OCI-LY7 (cell line): ENCODE measurements around the gene OSBPL7.

ENCODE experiments used
- EZH2phosphoT487 ChIP-seq: fragments of 200-600 bp; sonication (generic); IDR thresholded peaks from 2 replicates; pipeline ENCODE4 v1.6.1; 2018; ENCODE audit warnings: low read depth, borderline replicate concordance, mild to moderate bottlenecking, mixed run types, antibody characterized with exemption, low read length, moderate library complexity, mixed read lengths
- TF ChIP-seq, protein P1 (sequence below): fragments of 200-600 bp; sonication (generic); conservative IDR thresholded peaks from 2 replicates; pipeline ENCODE4 v1.5.1; 2014; ENCODE audit warnings: mild to moderate bottlenecking, antibody characterized with exemption, low read length, moderate library complexity, mixed read lengths

GRCh38 chr17:47866941-47867340 lies 45.3 kb upstream of the OSBPL7 start:
- TF ChIP-seq, protein P1, sequence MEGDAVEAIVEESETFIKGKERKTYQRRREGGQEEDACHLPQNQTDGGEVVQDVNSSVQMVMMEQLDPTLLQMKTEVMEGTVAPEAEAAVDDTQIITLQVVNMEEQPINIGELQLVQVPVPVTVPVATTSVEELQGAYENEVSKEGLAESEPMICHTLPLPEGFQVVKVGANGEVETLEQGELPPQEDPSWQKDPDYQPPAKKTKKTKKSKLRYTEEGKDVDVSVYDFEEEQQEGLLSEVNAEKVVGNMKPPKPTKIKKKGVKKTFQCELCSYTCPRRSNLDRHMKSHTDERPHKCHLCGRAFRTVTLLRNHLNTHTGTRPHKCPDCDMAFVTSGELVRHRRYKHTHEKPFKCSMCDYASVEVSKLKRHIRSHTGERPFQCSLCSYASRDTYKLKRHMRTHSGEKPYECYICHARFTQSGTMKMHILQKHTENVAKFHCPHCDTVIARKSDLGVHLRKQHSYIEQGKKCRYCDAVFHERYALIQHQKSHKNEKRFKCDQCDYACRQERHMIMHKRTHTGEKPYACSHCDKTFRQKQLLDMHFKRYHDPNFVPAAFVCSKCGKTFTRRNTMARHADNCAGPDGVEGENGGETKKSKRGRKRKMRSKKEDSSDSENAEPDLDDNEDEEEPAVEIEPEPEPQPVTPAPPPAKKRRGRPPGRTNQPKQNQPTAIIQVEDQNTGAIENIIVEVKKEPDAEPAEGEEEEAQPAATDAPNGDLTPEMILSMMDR, result no peak
- no peak for TF ChIP-seq EZH2phosphoT487
